SH-SY5Y (cell line): Measurements from ENCODE around the gene CYP27C1.

Experiments used
- GATA2 ChIP-seq: IDR thresholded peaks from 2 replicates; pipeline ENCODE4 v1.6.1; 2011; ENCODE audit warnings: mild to moderate bottlenecking, low read depth, low read length
- GATA3 ChIP-seq: IDR thresholded peaks from 2 replicates; pipeline ENCODE4 v1.6.1; 2011; ENCODE audit warnings: low read depth, mild to moderate bottlenecking, low read length, moderate library complexity

Gene CYP27C1

GRCh38 chr2:127157651-127158485 lies 62.2 kb downstream of the CYP27C1 start:
- TF ChIP-seq GATA3 (no peak), GATA2 (no peak)

GRCh38 chr2:127157114-127157513 lies 63.0 kb downstream of the CYP27C1 start:
- no peak for TF ChIP-seq GATA2
- no peak for TF ChIP-seq GATA3

- TF ChIP-seq GATA3 (no peak), GATA2 (no peak)
Measured at GRCh38 chr2:127155947-127156346, 64.2 kb downstream of the CYP27C1 start.

GRCh38 chr2:127155028-127155581 lies 65.0 kb downstream of the CYP27C1 start:
- no peak for TF ChIP-seq GATA3
- no peak for TF ChIP-seq GATA2

GRCh38 chr2:127154396-127154795 lies 65.7 kb downstream of the CYP27C1 start:
- no peak for TF ChIP-seq GATA2
- TF ChIP-seq GATA3: no peak

- TF ChIP-seq GATA3 (no peak), GATA2 (no peak)
Measured at GRCh38 chr2:127153691-127154158, 66.4 kb downstream of the CYP27C1 start.

- TF ChIP-seq GATA2 (no peak), GATA3 (no peak)
Measured at GRCh38 chr2:127150996-127151395, 69.1 kb downstream of the CYP27C1 start.

GRCh38 chr2:127149384-127149783 lies 70.7 kb downstream of the CYP27C1 start:
- TF ChIP-seq GATA2 (no peak), GATA3 (no peak)

GRCh38 chr2:127146820-127147502 lies 73.1 kb downstream of the CYP27C1 start:
- TF ChIP-seq GATA2: no peak
- TF ChIP-seq GATA3: no peak

- no peak for TF ChIP-seq GATA3
Measured at GRCh38 chr2:127146071-127146725, 73.9 kb downstream of the CYP27C1 start.

GRCh38 chr2:127145280-127145895 lies 74.7 kb downstream of the CYP27C1 start:
- TF ChIP-seq GATA2 (no peak), GATA3 (no peak)

GRCh38 chr2:127143841-127144782 lies 76.0 kb downstream of the CYP27C1 start:
- TF ChIP-seq GATA2: no peak
- no peak for TF ChIP-seq GATA3
